ENCODE measurements around the gene CUX1.
A peak's percentile ranks its signal among the peaks of the same experiment; 100 is the strongest.

DNA sequence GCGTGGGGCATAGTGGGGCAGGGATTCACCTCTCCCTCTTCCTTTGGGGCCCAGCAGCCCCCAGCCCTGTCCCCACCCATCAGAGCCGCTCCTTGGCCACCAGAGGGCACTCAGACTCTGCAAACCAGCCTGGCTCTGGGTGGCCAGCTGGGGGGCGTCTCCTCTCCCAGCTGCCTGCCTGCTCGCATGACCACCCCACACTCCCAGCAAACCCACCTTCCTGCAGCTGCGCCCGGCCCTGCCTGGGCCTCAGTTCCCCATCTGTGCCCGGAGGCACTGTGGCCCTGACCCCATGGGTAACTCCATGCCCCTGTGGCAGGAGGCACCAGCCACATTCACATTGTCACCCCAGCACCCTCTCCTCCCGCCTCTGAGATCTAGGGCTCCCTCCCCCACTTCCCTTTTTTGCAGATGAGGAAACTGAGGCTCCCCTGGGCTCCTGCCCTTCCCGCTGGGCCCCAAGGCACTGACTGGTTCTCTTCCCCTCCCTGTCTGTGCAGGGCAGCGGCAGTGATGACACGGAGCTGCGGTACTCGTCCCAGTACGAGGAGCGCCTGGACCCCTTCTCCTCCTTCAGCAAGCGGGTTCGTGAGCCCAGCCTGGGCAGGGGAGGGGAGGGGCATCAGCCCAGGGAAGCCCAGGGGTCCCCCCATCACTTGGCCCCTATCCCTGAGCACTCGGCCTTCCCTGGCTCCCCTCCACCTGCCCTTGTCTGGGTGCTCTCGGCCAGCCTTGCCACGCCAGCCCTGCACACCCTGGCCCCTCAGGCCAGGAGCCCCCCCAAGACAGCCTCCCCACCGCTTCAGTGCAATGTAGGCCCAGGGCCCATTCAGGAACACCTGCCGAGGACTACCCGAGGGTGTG is 462.3 kb downstream of the CUX1 start:
- TF ChIP-seq, protein P1, sequence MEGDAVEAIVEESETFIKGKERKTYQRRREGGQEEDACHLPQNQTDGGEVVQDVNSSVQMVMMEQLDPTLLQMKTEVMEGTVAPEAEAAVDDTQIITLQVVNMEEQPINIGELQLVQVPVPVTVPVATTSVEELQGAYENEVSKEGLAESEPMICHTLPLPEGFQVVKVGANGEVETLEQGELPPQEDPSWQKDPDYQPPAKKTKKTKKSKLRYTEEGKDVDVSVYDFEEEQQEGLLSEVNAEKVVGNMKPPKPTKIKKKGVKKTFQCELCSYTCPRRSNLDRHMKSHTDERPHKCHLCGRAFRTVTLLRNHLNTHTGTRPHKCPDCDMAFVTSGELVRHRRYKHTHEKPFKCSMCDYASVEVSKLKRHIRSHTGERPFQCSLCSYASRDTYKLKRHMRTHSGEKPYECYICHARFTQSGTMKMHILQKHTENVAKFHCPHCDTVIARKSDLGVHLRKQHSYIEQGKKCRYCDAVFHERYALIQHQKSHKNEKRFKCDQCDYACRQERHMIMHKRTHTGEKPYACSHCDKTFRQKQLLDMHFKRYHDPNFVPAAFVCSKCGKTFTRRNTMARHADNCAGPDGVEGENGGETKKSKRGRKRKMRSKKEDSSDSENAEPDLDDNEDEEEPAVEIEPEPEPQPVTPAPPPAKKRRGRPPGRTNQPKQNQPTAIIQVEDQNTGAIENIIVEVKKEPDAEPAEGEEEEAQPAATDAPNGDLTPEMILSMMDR (IDR thresholded peaks at IDR 0.05), result peak; percentile 77 to 86 (median 82)
- no peak for TF ChIP-seq POLR2A (IDR thresholded peaks at IDR 0.05)

Measured in uterus (tissue), 2 donors.